ENCODE data around the gene CCSER1.

Gene CCSER1

DNA sequence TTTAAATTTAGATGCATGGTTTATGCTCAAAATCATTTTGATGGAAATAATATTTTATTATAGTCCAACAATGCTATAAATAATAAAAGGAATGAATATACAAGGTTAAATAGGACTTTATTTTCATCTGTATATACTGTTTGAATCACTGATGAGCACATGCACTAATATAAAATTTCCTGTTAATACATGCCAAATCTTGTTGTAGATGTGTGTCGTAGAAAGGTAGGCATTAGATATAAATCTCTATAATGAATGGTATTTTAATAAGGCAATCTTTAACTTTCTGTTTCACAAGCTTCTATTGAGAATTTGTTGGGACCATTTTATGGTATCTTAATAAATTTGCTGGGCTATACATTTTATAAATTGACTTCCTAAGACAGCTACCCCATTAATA lies 868.8 kb downstream of the CCSER1 start:
- DNase-seq (no peak), ATAC-seq (ENCODE audit: insufficient read depth, low read depth) (no peak)

GRCh38 chr4:90996813-90997212 lies 869.6 kb downstream of the CCSER1 start:
- Histone ChIP-seq H3K27ac (ENCODE audit: low read length) (no peak overlapping the region), H3K4me3 (ENCODE audit: low read depth in 1 of 2, low read length in 2 of 2) (no peak overlapping the region), H3K36me3 (ENCODE audit: insufficient read depth, low read length) (no peaks in the 10 kb centered on the region), H3K9ac (ENCODE audit: low read depth, low read length) (no peak overlapping the region), H3K9me3 (ENCODE audit: insufficient read depth, low read length, severe bottlenecking) (no peaks in the 10 kb centered on the region), H2AFZ (ENCODE audit: low read depth, low read length) (no peak overlapping the region), H3K4me2 (ENCODE audit: insufficient read depth, low read length) (no peak overlapping the region), H4K20me1 (ENCODE audit: insufficient read depth, low read length) (no peaks in the 10 kb centered on the region), H3K27me3 (ENCODE audit: insufficient read depth, low read length, poor library complexity) (no peaks in the 10 kb centered on the region), H3K79me2 (ENCODE audit: insufficient read depth, low read length) (no peaks in the 10 kb centered on the region), H3K4me1 (ENCODE audit: insufficient read depth, low read length) (no peaks in the 10 kb centered on the region)
- ATAC-seq (ENCODE audit: insufficient read depth, low read depth) (no peak), DNase-seq (no peak)
- TF ChIP-seq EZH2 (IDR thresholded peaks at IDR 0.05; ENCODE audit: borderline replicate concordance, low read depth, low read length, severe bottlenecking), result no peak
- no peak for TF ChIP-seq CTCF (IDR thresholded peaks at IDR 0.05; ENCODE audit: borderline replicate concordance, extremely low read depth, low read length, poor library complexity, severe bottlenecking)

More for the DNA sequence above, 868.8 kb downstream of the CCSER1 start:
- Histone ChIP-seq H3K4me1 (ENCODE audit: insufficient read depth, low read length) (no peaks in the 10 kb centered on the region), H4K20me1 (ENCODE audit: insufficient read depth, low read length) (no peaks in the 10 kb centered on the region), H2AFZ (ENCODE audit: low read depth, low read length) (no peak overlapping the region), H3K79me2 (ENCODE audit: insufficient read depth, low read length) (no peaks in the 10 kb centered on the region), H3K36me3 (ENCODE audit: insufficient read depth, low read length) (no peaks in the 10 kb centered on the region), H3K9ac (ENCODE audit: low read depth, low read length) (no peak overlapping the region), H3K27ac (ENCODE audit: low read length) (no peak overlapping the region), H3K27me3 (ENCODE audit: insufficient read depth, low read length, poor library complexity) (no peaks in the 10 kb centered on the region), H3K4me2 (ENCODE audit: insufficient read depth, low read length) (no peak overlapping the region), H3K4me3 (ENCODE audit: low read depth in 1 of 2, low read length in 2 of 2) (no peak overlapping the region), H3K9me3 (ENCODE audit: insufficient read depth, low read length, severe bottlenecking) (no peaks in the 10 kb centered on the region)
- TF ChIP-seq EZH2 (IDR thresholded peaks at IDR 0.05; ENCODE audit: borderline replicate concordance, low read depth, low read length, severe bottlenecking), result no peak
- TF ChIP-seq CTCF (IDR thresholded peaks at IDR 0.05; ENCODE audit: borderline replicate concordance, extremely low read depth, low read length, poor library complexity, severe bottlenecking), result no peak

DNA sequence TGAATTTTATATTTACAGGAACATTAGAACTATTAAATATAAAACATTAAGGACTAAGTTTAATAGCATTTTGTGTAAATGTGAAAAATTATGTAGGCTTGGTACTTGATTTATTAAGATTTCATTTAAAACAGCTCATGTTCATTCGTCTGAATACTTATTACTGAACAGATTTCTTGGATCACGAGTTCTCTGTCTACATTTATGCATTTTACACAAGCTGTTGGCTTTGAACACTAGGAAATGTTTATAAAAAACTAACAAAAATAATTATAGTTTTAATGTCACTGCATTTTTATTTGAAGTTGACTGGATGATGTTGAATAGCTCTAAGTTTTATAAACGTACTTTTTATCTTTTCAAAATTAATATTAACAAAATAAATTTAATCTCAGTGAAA lies 888.7 kb downstream of the CCSER1 start:
- Histone ChIP-seq H3K36me3 (ENCODE audit: insufficient read depth, low read length) (no peaks in the 10 kb centered on the region), H4K20me1 (ENCODE audit: insufficient read depth, low read length) (no peaks in the 10 kb centered on the region), H3K4me3 (ENCODE audit: low read depth in 1 of 2, low read length in 2 of 2) (no peak overlapping the region), H3K9ac (ENCODE audit: low read depth, low read length) (no peak overlapping the region), H3K27ac (ENCODE audit: low read length) (no peak overlapping the region), H3K9me3 (ENCODE audit: insufficient read depth, low read length, severe bottlenecking) (no peaks in the 10 kb centered on the region), H3K79me2 (ENCODE audit: insufficient read depth, low read length) (no peaks in the 10 kb centered on the region), H2AFZ (ENCODE audit: low read depth, low read length) (no peak overlapping the region), H3K27me3 (ENCODE audit: insufficient read depth, low read length, poor library complexity) (no peaks in the 10 kb centered on the region), H3K4me1 (ENCODE audit: insufficient read depth, low read length) (no peaks in the 10 kb centered on the region), H3K4me2 (ENCODE audit: insufficient read depth, low read length) (no peak overlapping the region)
- no peak for TF ChIP-seq CTCF (IDR thresholded peaks at IDR 0.05; ENCODE audit: borderline replicate concordance, extremely low read depth, low read length, poor library complexity, severe bottlenecking)
- ATAC-seq (ENCODE audit: insufficient read depth, low read depth) (no peak), DNase-seq (no peak)

- no peaks in the 10 kb centered on the region for H3K4me1 ChIP-seq (ENCODE audit: insufficient read depth, low read length)
- H3K36me3 ChIP-seq (ENCODE audit: insufficient read depth, low read length), result no peaks in the 10 kb centered on the region
- no peaks in the 10 kb centered on the region for H3K79me2 ChIP-seq (ENCODE audit: insufficient read depth, low read length)
- H3K27me3 ChIP-seq (ENCODE audit: insufficient read depth, low read length, poor library complexity), result no peaks in the 10 kb centered on the region
- H3K9ac ChIP-seq (ENCODE audit: low read depth, low read length), result no peak overlapping the region
- no peak overlapping the region for H2AFZ ChIP-seq (ENCODE audit: low read depth, low read length)
- no peak for ATAC-seq (ENCODE audit: insufficient read depth, low read depth)
- no peak overlapping the region for H3K27ac ChIP-seq (ENCODE audit: low read length)
- TF ChIP-seq CTCF (IDR thresholded peaks at IDR 0.05; ENCODE audit: borderline replicate concordance, extremely low read depth, low read length, poor library complexity, severe bottlenecking) (no peak), EZH2 (IDR thresholded peaks at IDR 0.05; ENCODE audit: borderline replicate concordance, low read depth, low read length, severe bottlenecking) (no peak)
- no peaks in the 10 kb centered on the region for H4K20me1 ChIP-seq (ENCODE audit: insufficient read depth, low read length)
- no peak for DNase-seq
- no peaks in the 10 kb centered on the region for H3K9me3 ChIP-seq (ENCODE audit: insufficient read depth, low read length, severe bottlenecking)
- H3K4me2 ChIP-seq (ENCODE audit: insufficient read depth, low read length), result no peak overlapping the region
- H3K4me3 ChIP-seq (ENCODE audit: low read depth in 1 of 2, low read length in 2 of 2), result no peak overlapping the region
Measured at GRCh38 chr4:91019513-91019912, 892.3 kb downstream of the CCSER1 start.
